Caco-2 (cell line): ENCODE measurements around the gene JMJD6. TPM values are rescaled to one million over a fixed set of nuclear protein-coding genes. Genes with fewer than 3 reads are reported as not detected.

Experiments
- BruUV-seq: library from RNA; stranded (reverse); fragments of 400-500 nt; replicated peaks from 2 replicates; lab custom pipeline; 2021; lab: Mats Ljungman, UMichigan
- CTCF ChIA-PET: fragments of 300-600 bp; sonication (Branson Sonifier 250); formaldehyde crosslinking; loops from one replicate; lab custom pipeline; 2022; ENCODE audit warnings: antibody characterized with exemption; lab: Charles Lee
- POLR2A ChIA-PET: fragments of 300-600 bp; sonication (Branson Sonifier 250); formaldehyde crosslinking; loops from one replicate; lab custom pipeline; 2022; ENCODE audit warnings: antibody characterized with exemption; lab: Charles Lee
- DNase-seq, 2 experiments: peaks; one replicate each; pipeline versions ENCODE4 v3.0.0 to v3.0.0-alpha.2; 2020 to 2022
- H3K27me3 ChIP-seq: replicated peaks from 2 replicates; pipeline ENCODE4 v1.6.0; 2011; ENCODE audit warnings: low read length; ENCODE audit not compliant: control insufficient read depth, insufficient read depth
- H3K36me3 ChIP-seq: 2 replicates; pipeline ENCODE4 v1.5.1; 2011; ENCODE audit warnings: low read length; ENCODE audit not compliant: control insufficient read depth, insufficient read depth
- H3K4me1 ChIP-seq: fragments of 250-450 bp; sonication (Bioruptor Pico); 2 replicates; pipeline ENCODE4 v1.5.1; 2020; ENCODE audit warnings: mild to moderate bottlenecking
- H3K4me3 ChIP-seq: 2 replicates; pipeline ENCODE4 v1.5.1; 2011; ENCODE audit warnings: low read depth, mild to moderate bottlenecking, control low read depth, low read length
- H3K9me3 ChIP-seq: fragments of 250-450 bp; sonication (Bioruptor Pico); 2 replicates; pipeline ENCODE4 v1.5.1; 2020; ENCODE audit warnings: mild to moderate bottlenecking, moderate library complexity
- H3K27ac Mint-ChIP-seq: one replicate; pipeline ENCODE4 v1.8.0; 2022; ENCODE audit warnings: mixed read lengths; ENCODE audit not compliant: unreplicated experiment
- H3K27me3 Mint-ChIP-seq: one replicate; pipeline ENCODE4 v1.8.0; 2022; ENCODE audit warnings: mixed read lengths; ENCODE audit not compliant: insufficient read depth, unreplicated experiment
- H3K36me3 Mint-ChIP-seq: one replicate; pipeline ENCODE4 v1.8.0; 2022; ENCODE audit warnings: mild to moderate bottlenecking, mixed read lengths; ENCODE audit not compliant: insufficient read depth, unreplicated experiment
- H3K4me1 Mint-ChIP-seq: one replicate; pipeline ENCODE4 v1.8.0; 2022; ENCODE audit warnings: low read depth, mixed read lengths; ENCODE audit not compliant: unreplicated experiment
- H3K4me3 Mint-ChIP-seq: one replicate; pipeline ENCODE4 v1.8.0; 2022; ENCODE audit warnings: mild to moderate bottlenecking, moderate library complexity, mixed read lengths; ENCODE audit not compliant: unreplicated experiment
- H3K9me3 Mint-ChIP-seq: one replicate; pipeline ENCODE4 v1.8.0; 2022; ENCODE audit warnings: mixed read lengths; ENCODE audit not compliant: unreplicated experiment
- intact Hi-C: fragments of 100-400 bp; cut with micrococcal nuclease; formaldehyde crosslinking; loops from one replicate; pipeline ENCODE4 v1.10.0; 2022; ENCODE audit not compliant: unreplicated experiment
- total RNA-seq: library from RNA; stranded (reverse); gene quantifications from 2 replicates; pipeline ENCODE4 v1.2.3, GENCODE V29; 2022
- TF ChIP-seq, protein P1 (sequence below), 2 experiments: fragments of 200-600 bp in 1 of 2; IDR thresholded peaks; 1 replicate in 1 of 2; 2 replicates in 1 of 2; pipeline versions ENCODE4 v1.5.1 to v1.8.0; 2011 to 2022; ENCODE audit warnings: antibody characterized with exemption in 1 of 2, control low read depth in 1 of 2, inconsistent platforms in 1 of 2, low read depth in 1 of 2, low read length in 1 of 2, mild to moderate bottlenecking in 1 of 2, moderate library complexity in 1 of 2; ENCODE audit not compliant: insufficient read depth in 1 of 2, severe bottlenecking in 1 of 2, unreplicated experiment in 1 of 2

JMJD6 gene
- total RNA-seq, 1 experiment from 2014 or later, result 37.4 TPM

DNA sequence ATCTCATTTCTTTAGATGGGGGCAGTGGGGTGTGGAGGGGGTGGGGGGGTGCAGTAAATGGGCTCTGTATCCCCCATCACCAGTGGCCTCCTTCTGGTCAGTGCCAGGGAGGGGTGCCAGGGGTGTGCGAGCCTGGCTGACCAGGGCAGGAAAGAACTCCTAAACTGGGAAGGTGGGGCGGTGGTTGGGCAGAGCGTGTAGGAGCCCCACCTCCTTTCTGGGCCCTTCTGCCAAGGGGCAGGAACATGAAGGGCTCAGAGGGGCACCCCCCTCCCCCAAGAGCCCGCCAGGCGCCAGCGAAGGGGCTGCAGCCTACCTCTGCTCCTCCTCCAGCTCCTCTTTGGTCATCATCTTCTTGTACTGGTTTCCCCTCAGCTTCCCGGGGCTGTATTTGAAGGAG, 41.6 kb downstream of the JMJD6 start:
- Mint-ChIP-seq H3K27ac (no peak overlapping the region), H3K27me3 (no peaks in the 10 kb centered on the region), H3K4me1 (peaks cover 18% of the 10 kb centered on the region), H3K36me3 (peaks cover 24% of the 10 kb centered on the region), H3K4me3 (no peak overlapping the region), H3K9me3 (no peaks in the 10 kb centered on the region)
- Histone ChIP-seq H3K27me3 (no peaks in the 10 kb centered on the region), H3K36me3 (no peaks in the 10 kb centered on the region; the same call in 1 of the 2 replicates), H3K4me1 (peaks cover 30% of the 10 kb centered on the region), H3K9me3 (no peaks in the 10 kb centered on the region), H3K4me3 (no peak overlapping the region)
- no peak for DNase-seq
- CTCF ChIA-PET, result interaction anchor here (1.1 to 1.9 kb wide), 2 partner anchors 61 to 126 kb away, joined by 3 to 8 read pairs; no protein-coding TSS in a partner anchor
- BruUV-seq, result no TSS peak
- TF ChIP-seq, protein P1, sequence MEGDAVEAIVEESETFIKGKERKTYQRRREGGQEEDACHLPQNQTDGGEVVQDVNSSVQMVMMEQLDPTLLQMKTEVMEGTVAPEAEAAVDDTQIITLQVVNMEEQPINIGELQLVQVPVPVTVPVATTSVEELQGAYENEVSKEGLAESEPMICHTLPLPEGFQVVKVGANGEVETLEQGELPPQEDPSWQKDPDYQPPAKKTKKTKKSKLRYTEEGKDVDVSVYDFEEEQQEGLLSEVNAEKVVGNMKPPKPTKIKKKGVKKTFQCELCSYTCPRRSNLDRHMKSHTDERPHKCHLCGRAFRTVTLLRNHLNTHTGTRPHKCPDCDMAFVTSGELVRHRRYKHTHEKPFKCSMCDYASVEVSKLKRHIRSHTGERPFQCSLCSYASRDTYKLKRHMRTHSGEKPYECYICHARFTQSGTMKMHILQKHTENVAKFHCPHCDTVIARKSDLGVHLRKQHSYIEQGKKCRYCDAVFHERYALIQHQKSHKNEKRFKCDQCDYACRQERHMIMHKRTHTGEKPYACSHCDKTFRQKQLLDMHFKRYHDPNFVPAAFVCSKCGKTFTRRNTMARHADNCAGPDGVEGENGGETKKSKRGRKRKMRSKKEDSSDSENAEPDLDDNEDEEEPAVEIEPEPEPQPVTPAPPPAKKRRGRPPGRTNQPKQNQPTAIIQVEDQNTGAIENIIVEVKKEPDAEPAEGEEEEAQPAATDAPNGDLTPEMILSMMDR (IDR thresholded peaks at IDR 0.05; ENCODE audit: insufficient read depth in 1 of 2, low read depth in 1 of 2, low read length in 1 of 2, severe bottlenecking in 1 of 2, unreplicated experiment in 1 of 2), result no peak
- POLR2A ChIA-PET, result interaction anchor here (0.5 kb wide), 1 partner anchor 316 kb away, joined by 6 read pairs; no protein-coding TSS in a partner anchor
- intact Hi-C loops, result no loop called here

DNA sequence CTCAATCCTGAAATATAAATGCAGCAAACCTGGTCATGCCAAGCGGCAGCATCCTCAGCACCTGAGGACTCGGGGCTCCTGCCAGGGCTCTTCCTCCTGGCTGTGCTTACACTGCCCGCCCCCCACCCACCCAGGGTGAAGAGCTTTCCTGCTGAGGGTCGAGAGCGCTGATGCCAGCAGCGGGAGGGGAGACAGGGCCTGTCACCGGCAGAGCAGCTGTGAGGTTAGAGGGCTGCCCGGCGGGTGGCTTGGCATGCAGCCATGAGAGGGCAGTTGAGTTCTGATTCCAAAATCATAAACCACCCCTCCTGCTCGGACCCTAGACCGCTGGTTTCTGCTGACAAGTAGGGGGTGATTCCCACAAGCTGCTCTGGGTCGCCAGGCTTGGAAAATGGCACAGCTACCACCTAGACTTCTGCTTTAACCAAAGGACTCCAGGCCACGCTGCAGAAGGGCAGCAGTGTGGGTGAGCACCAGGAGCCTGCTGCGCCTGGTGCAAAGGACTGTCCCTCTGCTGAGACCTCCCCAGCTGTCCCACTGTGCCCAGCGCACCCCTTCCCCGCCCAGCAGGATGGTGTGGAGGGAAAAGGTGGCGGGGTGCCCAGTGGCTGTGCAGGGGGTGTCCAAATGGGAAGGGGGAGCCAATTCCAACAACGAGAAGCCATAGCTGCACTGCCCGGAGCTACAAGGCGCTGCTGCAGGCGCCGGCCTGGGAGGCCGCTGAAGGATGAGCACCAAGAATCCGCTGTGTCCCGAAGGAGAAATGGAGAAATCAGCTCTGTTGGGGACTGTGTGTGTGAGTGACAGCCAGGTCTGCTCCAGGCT, 42.3 kb downstream of the JMJD6 start:
- no TSS peak for BruUV-seq
- Mint-ChIP-seq H3K4me1 (peaks cover 18% of the 10 kb centered on the region), H3K36me3 (peaks cover 24% of the 10 kb centered on the region), H3K4me3 (no peak overlapping the region), H3K27me3 (no peaks in the 10 kb centered on the region), H3K27ac (no peak overlapping the region), H3K9me3 (no peaks in the 10 kb centered on the region)
- no peaks in the 10 kb centered on the region for H3K9me3 ChIP-seq
- intact Hi-C loops, result no loop called here
- ChIA-PET POLR2A (no interaction called here), CTCF (interaction anchor here (1.1 to 1.9 kb wide), 2 partner anchors 60 to 126 kb away, joined by 3 to 8 read pairs; no protein-coding TSS in a partner anchor)
- peaks cover 30% of the 10 kb centered on the region for H3K4me1 ChIP-seq
- no peaks in the 10 kb centered on the region for H3K27me3 ChIP-seq
- DNase-seq, result no peak
- no peak overlapping the region for H3K4me3 ChIP-seq
- H3K36me3 ChIP-seq, result no peaks in the 10 kb centered on the region; the same call in 1 of the 2 replicates
- TF ChIP-seq, protein P1 (IDR thresholded peaks at IDR 0.05; ENCODE audit: insufficient read depth in 1 of 2, low read depth in 1 of 2, low read length in 1 of 2, severe bottlenecking in 1 of 2, unreplicated experiment in 1 of 2), result no peak

DNA sequence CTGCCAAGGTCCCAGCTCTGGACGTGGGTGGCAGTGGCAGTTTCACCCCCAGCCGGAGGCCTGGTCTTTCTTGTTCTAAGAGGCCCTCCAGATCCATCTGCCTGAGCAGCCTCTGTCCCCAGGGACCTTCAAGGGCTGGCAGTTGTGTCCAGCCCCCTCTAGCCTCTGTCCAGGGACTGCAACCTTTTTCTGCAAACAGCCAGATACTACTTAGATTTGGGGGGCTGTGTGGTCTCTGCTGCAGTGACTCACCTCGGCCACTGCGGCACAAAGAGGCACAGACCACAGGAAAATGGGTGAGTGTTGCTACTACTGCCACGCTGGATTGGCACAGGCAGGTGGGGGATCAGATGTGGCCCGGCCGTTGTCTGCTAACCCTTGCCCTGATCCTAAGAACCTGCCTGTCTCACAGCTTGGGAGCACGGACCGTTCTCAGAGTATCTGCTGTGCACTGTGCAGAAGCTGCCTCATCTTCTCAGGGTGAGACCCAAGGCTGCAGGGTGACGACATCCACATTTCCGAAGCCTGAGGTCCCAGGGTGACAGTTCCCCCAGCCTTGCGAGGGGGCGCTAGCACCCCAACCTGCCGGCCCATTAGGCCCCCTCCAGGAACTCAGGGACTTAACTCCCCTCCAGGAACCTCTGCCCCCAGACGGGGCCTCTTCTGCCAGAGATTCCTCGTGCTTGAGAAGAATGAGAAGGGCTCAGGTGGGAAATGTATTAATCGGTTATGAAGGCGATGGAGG, 43.2 kb downstream of the JMJD6 start:
- intact Hi-C loops, result no loop called here
- ChIA-PET CTCF (no interaction called here), POLR2A (no interaction called here)
- TF ChIP-seq, protein P1 (IDR thresholded peaks at IDR 0.05; ENCODE audit: insufficient read depth in 1 of 2, low read depth in 1 of 2, low read length in 1 of 2, severe bottlenecking in 1 of 2, unreplicated experiment in 1 of 2), result peak in 1 of 2 experiments; percentile 3
- Mint-ChIP-seq H3K27ac (no peak overlapping the region), H3K9me3 (no peaks in the 10 kb centered on the region), H3K4me1 (peaks cover 11% of the 10 kb centered on the region), H3K36me3 (peaks cover 24% of the 10 kb centered on the region), H3K27me3 (no peaks in the 10 kb centered on the region), H3K4me3 (no peak overlapping the region)
- BruUV-seq, result no TSS peak
- no peak overlapping the region for H3K4me3 ChIP-seq
- H3K27me3 ChIP-seq, result no peaks in the 10 kb centered on the region
- H3K9me3 ChIP-seq, result no peaks in the 10 kb centered on the region
- H3K36me3 ChIP-seq, result no peaks in the 10 kb centered on the region; the same call in 1 of the 2 replicates
- no peak for DNase-seq
- peaks cover 28% of the 10 kb centered on the region for H3K4me1 ChIP-seq
